ENCODE data around the gene PAPPA2. TPM values are rescaled to one million over a fixed set of nuclear protein-coding genes. Genes with fewer than 3 reads are reported as not detected.

The PAPPA2 gene
- total and polyA plus RNA-seq, 2 of the 4 experiments (the other 2 are of a cell fraction): 0.10 to 0.18 TPM

DNA sequence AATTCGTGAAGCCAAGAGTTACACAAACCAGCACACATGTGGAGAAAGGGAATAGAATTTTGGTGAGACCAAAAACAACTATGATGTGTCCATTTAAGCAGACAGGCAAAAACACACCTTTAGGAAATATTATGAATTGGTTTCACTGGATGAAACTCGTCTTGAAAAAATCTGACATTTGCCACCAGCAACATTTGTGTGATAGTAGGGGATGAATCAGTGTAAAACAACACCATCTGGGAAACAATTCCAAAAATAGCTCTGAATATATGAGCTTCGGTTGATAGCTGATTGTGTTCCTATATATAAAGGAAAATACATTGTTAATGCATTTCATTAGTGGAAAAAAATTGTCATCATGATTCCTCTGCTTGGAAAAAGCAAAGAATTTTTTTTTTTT, 327.8 kb downstream of the PAPPA2 start:
- Histone ChIP-seq H3K23ac (ENCODE audit: low read depth, low read length) (no peak overlapping the region), H2AK5ac (ENCODE audit: low read depth, low read length) (no peak overlapping the region), H2BK20ac (ENCODE audit: low read depth, low read length) (no peak overlapping the region), H2AFZ (replicated peaks; ENCODE audit: low read length, poor library complexity) (no peak overlapping the region), H3K27ac (ENCODE audit: insufficient read depth, low read length) (no peak overlapping the region), H4K8ac (ENCODE audit: low read depth in 2 of 2, low read length in 2 of 2) (no peak overlapping the region), H3K14ac (replicated peaks; ENCODE audit: low read depth, low read length) (no peak overlapping the region), H3K4me1 (ENCODE audit: control insufficient read depth, insufficient read depth, low read length) (no peaks in the 10 kb centered on the region), H3K18ac (ENCODE audit: low read depth, low read length) (no peak overlapping the region), H3K79me1 (ENCODE audit: low read depth in 1 of 2, low read length in 2 of 2) (no peaks in the 10 kb centered on the region), H2BK120ac (ENCODE audit: low read depth, low read length) (no peak overlapping the region), H3K56ac (ENCODE audit: extremely low read depth, insufficient read depth, low read length) (no peak overlapping the region), H3K9ac (ENCODE audit: low read depth, low read length) (no peak overlapping the region), H2BK5ac (ENCODE audit: low read depth, low read length, poor library complexity, severe bottlenecking) (no peak overlapping the region), H3K27me3 (ENCODE audit: control insufficient read depth, insufficient read depth, low read length) (no peaks in the 10 kb centered on the region), H3K9me3 (ENCODE audit: control insufficient read depth, insufficient read depth, low read length) (no peaks in the 10 kb centered on the region), H3K4ac (ENCODE audit: low read depth, low read length) (no peak overlapping the region), H3K4me2 (ENCODE audit: low read depth, low read length) (no peak overlapping the region), H3K4me3 (ENCODE audit: insufficient read depth, low read depth, low read length) (no peak overlapping the region), H4K5ac (ENCODE audit: low read depth, low read length) (no peak overlapping the region), H4K91ac (ENCODE audit: insufficient read depth, low read depth, low read length) (no peak overlapping the region), H3K36me3 (ENCODE audit: control insufficient read depth, insufficient read depth, low read length) (no peaks in the 10 kb centered on the region), H2BK15ac (ENCODE audit: low read depth, low read length) (no peak overlapping the region), H3K9me1 (ENCODE audit: insufficient read depth, low read length) (no peaks in the 10 kb centered on the region), H2AK9ac (replicated peaks; ENCODE audit: low read depth, low read length, poor library complexity) (no peak overlapping the region), H4K20me1 (ENCODE audit: insufficient read depth, low read length) (no peaks in the 10 kb centered on the region)
- DNase-seq (no peak), ATAC-seq (ENCODE audit: low read depth) (no peak)
- in situ Hi-C loops (cut with MboI; ENCODE audit: low sequenced_read_pairs): no loop called here
- dilution Hi-C loops (cut with HindIII; ENCODE audit: low sequenced_read_pairs, unreplicated experiment): no loop called here
- intact Hi-C loops (cut with micrococcal nuclease): no loop called here
- BruUV-seq (replicated peaks): no TSS peak
- ChIA-PET POLR2A (ENCODE audit: unreplicated experiment) (no interaction called here), CTCF (no interaction called here)
- TF ChIP-seq, protein P1, sequence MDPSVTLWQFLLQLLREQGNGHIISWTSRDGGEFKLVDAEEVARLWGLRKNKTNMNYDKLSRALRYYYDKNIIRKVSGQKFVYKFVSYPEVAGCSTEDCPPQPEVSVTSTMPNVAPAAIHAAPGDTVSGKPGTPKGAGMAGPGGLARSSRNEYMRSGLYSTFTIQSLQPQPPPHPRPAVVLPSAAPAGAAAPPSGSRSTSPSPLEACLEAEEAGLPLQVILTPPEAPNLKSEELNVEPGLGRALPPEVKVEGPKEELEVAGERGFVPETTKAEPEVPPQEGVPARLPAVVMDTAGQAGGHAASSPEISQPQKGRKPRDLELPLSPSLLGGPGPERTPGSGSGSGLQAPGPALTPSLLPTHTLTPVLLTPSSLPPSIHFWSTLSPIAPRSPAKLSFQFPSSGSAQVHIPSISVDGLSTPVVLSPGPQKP (IDR thresholded peaks at IDR 0.05; ENCODE audit: borderline replicate concordance, low read depth, low read length): no peak
- no peak for TF ChIP-seq POLR2A (IDR thresholded peaks at IDR 0.05; ENCODE audit: low read depth, low read length)
- TF ChIP-seq NFE2L2 (IDR thresholded peaks at IDR 0.05; ENCODE audit: low read depth, low read length): no peak
- no peak for TF ChIP-seq MXI1 (IDR thresholded peaks at IDR 0.05; ENCODE audit: borderline replicate concordance, low read depth, low read length)
- TF ChIP-seq MAFK (IDR thresholded peaks at IDR 0.05; ENCODE audit: low read depth, low read length): no peak
- TF ChIP-seq RAD21 (IDR thresholded peaks at IDR 0.05; ENCODE audit: low read length): no peak
- TF ChIP-seq CTCF (conservative IDR thresholded peaks at IDR 0.05; ENCODE audit: low read depth, low read length): no peak
- no peak for TF ChIP-seq RFX5 (IDR thresholded peaks at IDR 0.05; ENCODE audit: low read depth, low read length)
- no peak for TF ChIP-seq MAZ (IDR thresholded peaks at IDR 0.05; ENCODE audit: borderline replicate concordance, low read depth, low read length)
- no peak for TF ChIP-seq SMC3 (IDR thresholded peaks at IDR 0.05; ENCODE audit: low read depth, low read length)
- no peak for TF ChIP-seq CHD1 (IDR thresholded peaks at IDR 0.05; ENCODE audit: low read depth, low read length)
- TF ChIP-seq CEBPB (IDR thresholded peaks at IDR 0.05; ENCODE audit: low read depth, low read length): no peak
- no peak for TF ChIP-seq FOS (IDR thresholded peaks at IDR 0.05; ENCODE audit: low read depth, low read length)
- no peak for TF ChIP-seq RCOR1 (IDR thresholded peaks at IDR 0.05; ENCODE audit: insufficient replicate concordance, low read length)
- no peak for TF ChIP-seq BHLHE40 (IDR thresholded peaks at IDR 0.05; ENCODE audit: low read depth, low read length)
- no peak for TF ChIP-seq USF2 (IDR thresholded peaks at IDR 0.05; ENCODE audit: low read depth, low read length)
- WGBS, 2 experiments (ENCODE audit: extremely low coverage in 2 of 2, insufficient read length in 1 of 2): no CpG with 5 or more reads among the region's 3 CpGs
